IMR-90 (cell line): ENCODE results near the gene ZNF778. TPM values are rescaled to one million over a fixed set of nuclear protein-coding genes. Genes with fewer than 3 reads are reported as not detected.

Experiments used
- ATAC-seq: fragments of 200-7000 bp; cut with Tn5 transposase; 2 replicates; pipeline ENCODE4 v1.9.1; 2020; ENCODE audit warnings: low read depth, mild to moderate bottlenecking, moderate library complexity
- BruUV-seq: library from RNA; stranded (reverse); fragments of 400-500 nt; replicated peaks from 2 replicates; lab custom pipeline; 2021; lab: Mats Ljungman, UMichigan
- CTCF ChIA-PET: fragments of 300-600 bp; formaldehyde crosslinking; extraction: SDS; loops from one replicate; lab custom pipeline; 2021; ENCODE audit warnings: antibody characterized with exemption; lab: Yijun Ruan, JAX
- POLR2A ChIA-PET: fragments of 300-600 bp; sonication (Branson Sonifier 250); formaldehyde crosslinking; loops from one replicate; lab custom pipeline; 2022; ENCODE audit warnings: antibody characterized with exemption; ENCODE audit not compliant: unreplicated experiment; lab: Charles Lee
- DNase-seq: peaks from one replicate; pipeline ENCODE4 v3.0.0; 2013
- H2AFZ ChIP-seq: replicated peaks from 2 replicates; pipeline ENCODE3; 2013; ENCODE audit warnings: low read length, mild to moderate bottlenecking; ENCODE audit not compliant: poor library complexity
- H2AK5ac ChIP-seq: 2 replicates; pipeline ENCODE4 v1.6.1; 2013; ENCODE audit warnings: low read depth, low read length, inconsistent platforms
- H2AK9ac ChIP-seq: replicated peaks from 2 replicates; pipeline ENCODE3; 2013; ENCODE audit warnings: mild to moderate bottlenecking, low read depth, low read length, moderate library complexity; ENCODE audit not compliant: poor library complexity
- H2BK120ac ChIP-seq: 2 replicates; pipeline ENCODE4 v1.6.1; 2013; ENCODE audit warnings: low read depth, low read length, inconsistent platforms
- H2BK15ac ChIP-seq: 3 replicates; pipeline ENCODE4 v1.6.1; 2013; ENCODE audit warnings: low read depth, low read length, inconsistent platforms
- H2BK20ac ChIP-seq: 2 replicates; pipeline ENCODE4 v1.6.1; 2013; ENCODE audit warnings: low read depth, mild to moderate bottlenecking, inconsistent platforms, low read length, moderate library complexity
- H2BK5ac ChIP-seq: 2 replicates; pipeline ENCODE4 v1.6.1; 2013; ENCODE audit warnings: mild to moderate bottlenecking, low read depth, low read length, inconsistent platforms; ENCODE audit not compliant: poor library complexity, severe bottlenecking
- H3K14ac ChIP-seq: replicated peaks from 2 replicates; pipeline ENCODE4 v1.6.1; 2013; ENCODE audit warnings: low read depth, low read length, inconsistent platforms
- H3K18ac ChIP-seq: 2 replicates; pipeline ENCODE4 v1.6.1; 2013; ENCODE audit warnings: low read depth, low read length, control low read depth
- H3K23ac ChIP-seq: 2 replicates; pipeline ENCODE4 v1.6.1; 2013; ENCODE audit warnings: low read depth, low read length, inconsistent platforms
- H3K27ac ChIP-seq: 2 replicates; pipeline ENCODE4 v1.5.1; 2013; ENCODE audit warnings: mild to moderate bottlenecking, control low read depth, low read length; ENCODE audit not compliant: insufficient read depth
- H3K27me3 ChIP-seq: 2 replicates; pipeline ENCODE4 v1.6.1; 2013; ENCODE audit warnings: low read length; ENCODE audit not compliant: control insufficient read depth, insufficient read depth
- H3K36me3 ChIP-seq: 2 replicates; pipeline ENCODE4 v1.6.1; 2013; ENCODE audit warnings: low read length, mixed read lengths; ENCODE audit not compliant: control insufficient read depth, insufficient read depth
- H3K4ac ChIP-seq: 2 replicates; pipeline ENCODE4 v1.6.1; 2013; ENCODE audit warnings: low read depth, low read length, inconsistent platforms
- H3K4me1 ChIP-seq: 2 replicates; pipeline ENCODE4 v1.6.1; 2013; ENCODE audit warnings: low read length, mixed read lengths; ENCODE audit not compliant: control insufficient read depth, insufficient read depth
- H3K4me2 ChIP-seq: 2 replicates; pipeline ENCODE4 v1.6.1; 2013; ENCODE audit warnings: low read depth, mild to moderate bottlenecking, control low read depth, low read length, moderate library complexity
- H3K4me3 ChIP-seq: 2 replicates; pipeline ENCODE4 v1.5.1; 2013; ENCODE audit warnings: low read depth, mild to moderate bottlenecking, control low read depth, low read length, moderate library complexity; ENCODE audit not compliant: insufficient read depth
- H3K56ac ChIP-seq: 2 replicates; pipeline ENCODE4 v1.6.1; 2013; ENCODE audit warnings: low read length, inconsistent platforms; ENCODE audit not compliant: insufficient read depth; ENCODE audit errors: extremely low read depth
- H3K79me1 ChIP-seq, 2 experiments: 2 replicates each; pipeline ENCODE4 v1.6.1; 2013; ENCODE audit warnings: low read length in 2 of 2, inconsistent platforms in 1 of 2, low read depth in 1 of 2
- H3K9ac ChIP-seq: 2 replicates; pipeline ENCODE4 v1.6.1; 2013; ENCODE audit warnings: low read depth, low read length, control low read depth
- H3K9me1 ChIP-seq: 2 replicates; pipeline ENCODE4 v1.6.1; 2013; ENCODE audit warnings: low read length, inconsistent platforms; ENCODE audit not compliant: insufficient read depth
- H3K9me3 ChIP-seq: 2 replicates; pipeline ENCODE4 v1.6.1; 2013; ENCODE audit warnings: low read length; ENCODE audit not compliant: control insufficient read depth, insufficient read depth
- H4K20me1 ChIP-seq: 2 replicates; pipeline ENCODE4 v1.6.1; 2013; ENCODE audit warnings: low read length, inconsistent platforms; ENCODE audit not compliant: insufficient read depth
- H4K5ac ChIP-seq: 2 replicates; pipeline ENCODE4 v1.6.1; 2013; ENCODE audit warnings: mild to moderate bottlenecking, low read depth, low read length, control low read depth
- H4K8ac ChIP-seq, 2 experiments: 2 replicates each; pipeline ENCODE4 v1.6.1; 2013; ENCODE audit warnings: low read depth in 2 of 2, low read length in 2 of 2, control low read depth in 1 of 2, inconsistent platforms in 1 of 2
- H4K91ac ChIP-seq: 2 replicates; pipeline ENCODE4 v1.6.1; 2013; ENCODE audit warnings: low read depth, low read length, inconsistent platforms; ENCODE audit not compliant: insufficient read depth
- BHLHE40 ChIP-seq: fragments of 150-350 bp; IDR thresholded peaks from 2 replicates; pipeline ENCODE4 v1.6.1; 2016; ENCODE audit warnings: mild to moderate bottlenecking, low read depth, low read length
- RAD21 ChIP-seq: IDR thresholded peaks from 2 replicates; pipeline ENCODE4 v1.6.1; 2012; ENCODE audit warnings: low read length, improper control_type of control experiment
- WGBS, 2 experiments: methylation state at CpG; one replicate each; pipeline versions ENCODE4 v1.1.5 to v1.1.7; 2013; ENCODE audit warnings: missing lambda C conversion rate in 2 of 2; ENCODE audit not compliant: insufficient read length in 1 of 2; ENCODE audit errors: extremely low coverage in 2 of 2; 5-methylcytosine and 5-hydroxymethylcytosine counted together
- dilution Hi-C: fragments of 300-500 bp; cut with HindIII; formaldehyde crosslinking; loops from one replicate; pipeline ENCODE4 v1.14.3; 2018; ENCODE audit warnings: low sequenced_read_pairs; ENCODE audit not compliant: unreplicated experiment
- in situ Hi-C: fragments of 300-500 bp; cut with MboI; formaldehyde crosslinking; loops from 3 replicates; pipeline ENCODE4 v1.14.3; 2019; ENCODE audit warnings: low sequenced_read_pairs, inconsistent platforms, mixed read lengths
- intact Hi-C: fragments of 100-400 bp; cut with micrococcal nuclease; formaldehyde crosslinking; loops from 2 replicates; pipeline ENCODE4 v1.10.0; 2022
- polyA plus RNA-seq, 3 experiments: library from polyadenylated mRNA; depleted of rRNA; stranded (reverse); fragments of >200 nt; gene quantifications; 2 replicates each; pipeline ENCODE4 v1.2.3, GENCODE V29; 2012; ENCODE audit warnings: low replicate concordance in 1 of 3
- total RNA-seq: library from RNA; depleted of rRNA; stranded (reverse); fragments of >200 nt; gene quantifications from 2 replicates; pipeline ENCODE4 v1.2.3, GENCODE V29; 2012

ZNF778 gene
- total and polyA plus RNA-seq, 2 of the 4 experiments (the other 2 are of a cell fraction), result 5.6 to 9.9 TPM

GRCh38 chr16:89282523-89282922 lies 65.0 kb downstream of the ZNF778 start:
- no peak overlapping the region for H3K18ac ChIP-seq
- H3K79me1 ChIP-seq, result peaks cover 29 to 52% of the 10 kb centered on the region in 2 experiments
- WGBS, 2 experiments, result 85% methylated on average over 13 of the region's 18 CpGs; no CpG with 5 or more reads in 1 of the 2 experiments
- no peak overlapping the region for H2AK5ac ChIP-seq
- no peak overlapping the region for H3K23ac ChIP-seq
- no peak overlapping the region for H2BK120ac ChIP-seq
- no peak overlapping the region for H2BK20ac ChIP-seq
- CTCF ChIA-PET, result no interaction called here
- H3K27ac ChIP-seq, result no peak overlapping the region
- H2AK9ac ChIP-seq, result no peak overlapping the region
- H3K4me1 ChIP-seq, result no peaks in the 10 kb centered on the region
- ATAC-seq (no peak), DNase-seq (no peak)
- no peaks in the 10 kb centered on the region for H3K9me3 ChIP-seq
- peaks cover 74% of the 10 kb centered on the region for H3K36me3 ChIP-seq
- H3K9ac ChIP-seq, result no peak overlapping the region
- no peaks in the 10 kb centered on the region for H3K27me3 ChIP-seq
- H3K14ac ChIP-seq, result no peak overlapping the region
- H4K20me1 ChIP-seq, result peaks cover 18% of the 10 kb centered on the region
- H3K4me3 ChIP-seq, result no peak overlapping the region
- no peak overlapping the region for H3K4ac ChIP-seq
- no peak overlapping the region for H2AFZ ChIP-seq
- H3K4me2 ChIP-seq, result no peak overlapping the region
- no peak overlapping the region for H2BK15ac ChIP-seq
- TF ChIP-seq BHLHE40, result no peak
- no peak for TF ChIP-seq RAD21
- no peak overlapping the region for H4K5ac ChIP-seq
- in situ Hi-C loops, result no loop called here
- no peak overlapping the region for H3K56ac ChIP-seq
- dilution Hi-C loops, result no loop called here
- TSS peak; percentile 9 for BruUV-seq
- POLR2A ChIA-PET, result no interaction called here
- no peak overlapping the region for H4K8ac ChIP-seq
- H4K91ac ChIP-seq, result no peak overlapping the region
- no peaks in the 10 kb centered on the region for H3K9me1 ChIP-seq
- intact Hi-C loops, result no loop called here
- H2BK5ac ChIP-seq, result no peak overlapping the region
